Measurements from ENCODE around the gene NR5A1. TPM values are rescaled to one million over a fixed set of nuclear protein-coding genes. Genes with fewer than 3 reads are reported as not detected.

Gene NR5A1
- total RNA-seq, 4 donors from 2014 or later = not detected

DNA sequence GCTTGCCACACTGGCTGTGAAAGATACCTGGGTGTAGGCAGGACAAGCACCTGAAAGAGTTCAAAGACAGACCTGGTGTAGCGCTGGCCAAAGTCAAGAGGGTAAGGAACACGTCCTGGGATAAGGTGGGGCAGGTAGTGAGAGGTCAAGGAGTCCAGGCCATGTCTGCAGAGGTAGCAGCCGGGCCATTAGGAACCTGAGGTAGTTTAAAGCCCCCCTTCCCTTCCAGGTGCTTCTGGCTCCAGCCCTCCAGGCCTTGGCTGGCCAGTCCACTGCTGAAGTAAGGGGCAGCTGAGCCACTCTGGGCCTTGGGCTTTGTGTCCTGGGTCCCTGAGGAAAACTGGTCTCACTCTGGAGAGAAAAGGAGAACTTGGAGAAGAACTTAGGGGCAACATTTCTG lies 13.9 kb upstream of the NR5A1 start:
- Histone ChIP-seq H3K4me3 (no peak overlapping the region), H3K9me3 (no peaks in the 10 kb centered on the region), H3K27ac (no peak overlapping the region), H3K4me1 (no peaks in the 10 kb centered on the region), H3K27me3 (no peaks in the 10 kb centered on the region), H3K36me3 (no peaks in the 10 kb centered on the region)
- intact Hi-C loops (cut with DNase I; ENCODE audit: low total_unique reads) (no loop called here), in situ Hi-C loops (cut with MboI; ENCODE audit: low pct_ligation_motif_present in 1 of 4, low pct_unique_long_range_greater_than_20kb in 1 of 4, low sequenced_read_pairs in 3 of 4) (no loop called here)
- DNase-seq = no peak
- no peak for TF ChIP-seq EP300 (IDR thresholded peaks at IDR 0.05; ENCODE audit: low read depth)
- no peak for TF ChIP-seq POLR2AphosphoS5 (IDR thresholded peaks at IDR 0.05)
- no peak for TF ChIP-seq POLR2A (IDR thresholded peaks at IDR 0.05)
- TF ChIP-seq, protein P1, sequence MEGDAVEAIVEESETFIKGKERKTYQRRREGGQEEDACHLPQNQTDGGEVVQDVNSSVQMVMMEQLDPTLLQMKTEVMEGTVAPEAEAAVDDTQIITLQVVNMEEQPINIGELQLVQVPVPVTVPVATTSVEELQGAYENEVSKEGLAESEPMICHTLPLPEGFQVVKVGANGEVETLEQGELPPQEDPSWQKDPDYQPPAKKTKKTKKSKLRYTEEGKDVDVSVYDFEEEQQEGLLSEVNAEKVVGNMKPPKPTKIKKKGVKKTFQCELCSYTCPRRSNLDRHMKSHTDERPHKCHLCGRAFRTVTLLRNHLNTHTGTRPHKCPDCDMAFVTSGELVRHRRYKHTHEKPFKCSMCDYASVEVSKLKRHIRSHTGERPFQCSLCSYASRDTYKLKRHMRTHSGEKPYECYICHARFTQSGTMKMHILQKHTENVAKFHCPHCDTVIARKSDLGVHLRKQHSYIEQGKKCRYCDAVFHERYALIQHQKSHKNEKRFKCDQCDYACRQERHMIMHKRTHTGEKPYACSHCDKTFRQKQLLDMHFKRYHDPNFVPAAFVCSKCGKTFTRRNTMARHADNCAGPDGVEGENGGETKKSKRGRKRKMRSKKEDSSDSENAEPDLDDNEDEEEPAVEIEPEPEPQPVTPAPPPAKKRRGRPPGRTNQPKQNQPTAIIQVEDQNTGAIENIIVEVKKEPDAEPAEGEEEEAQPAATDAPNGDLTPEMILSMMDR (IDR thresholded peaks at IDR 0.05) = no peak
- 71% methylated on average over 3 of the region's 3 CpGs; no CpG with 5 or more reads in 1 of the 2 donors for WGBS, 2 donors (ENCODE audit: low coverage in 1 of 2)

GRCh38 chr9:124520206-124520596 lies 13.0 kb upstream of the NR5A1 start:
- Histone ChIP-seq H3K36me3 (no peaks in the 10 kb centered on the region), H3K27me3 (no peaks in the 10 kb centered on the region), H3K27ac (peak overlapping the region in 1 of 4 donors; percentile 6), H3K9me3 (no peaks in the 10 kb centered on the region), H3K4me1 (no peaks in the 10 kb centered on the region), H3K4me3 (no peak overlapping the region)
- TF ChIP-seq POLR2AphosphoS5 (IDR thresholded peaks at IDR 0.05) (no peak), POLR2A (IDR thresholded peaks at IDR 0.05) (no peak), EP300 (IDR thresholded peaks at IDR 0.05; ENCODE audit: low read depth) (no peak)
- TF ChIP-seq, protein P1 (IDR thresholded peaks at IDR 0.05) = no peak
- intact Hi-C loops (cut with DNase I; ENCODE audit: low total_unique reads) = no loop called here
- DNase-seq = peak; percentile 24
- 33 to 55% methylated on average over 1 to 7 of the region's 7 CpGs for WGBS, 2 donors (ENCODE audit: low coverage in 1 of 2)
- in situ Hi-C loops (cut with MboI; ENCODE audit: low pct_ligation_motif_present in 1 of 4, low pct_unique_long_range_greater_than_20kb in 1 of 4, low sequenced_read_pairs in 3 of 4) = no loop called here

DNA sequence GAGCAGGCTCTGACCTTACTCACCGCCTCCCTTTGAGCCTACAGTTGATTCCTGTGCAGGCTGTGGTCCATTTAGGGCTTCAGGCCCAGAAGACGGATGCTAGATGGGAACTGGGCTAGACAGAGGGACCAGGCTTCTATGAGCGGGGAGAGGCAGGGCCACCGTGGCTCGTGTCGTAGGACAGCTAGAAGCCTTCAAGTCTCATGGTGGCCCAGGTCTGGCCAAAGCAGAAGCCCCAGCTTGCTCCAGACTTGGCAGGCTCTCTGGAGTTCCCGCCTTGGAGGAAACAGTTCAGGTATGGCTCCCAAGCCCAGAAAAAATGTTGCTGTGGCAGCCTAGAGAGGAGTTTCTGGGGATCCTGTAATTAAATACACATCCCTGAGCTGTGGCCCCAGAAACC lies 10.9 kb upstream of the NR5A1 start:
- no peaks in the 10 kb centered on the region for H3K9me3 ChIP-seq
- intact Hi-C loops (cut with DNase I; ENCODE audit: low total_unique reads) (no loop called here), in situ Hi-C loops (cut with MboI; ENCODE audit: low pct_ligation_motif_present in 1 of 4, low pct_unique_long_range_greater_than_20kb in 1 of 4, low sequenced_read_pairs in 3 of 4) (no loop called here)
- TF ChIP-seq POLR2AphosphoS5 (IDR thresholded peaks at IDR 0.05) = no peak
- TF ChIP-seq POLR2A (IDR thresholded peaks at IDR 0.05) = no peak
- DNase-seq = no peak
- no peak overlapping the region for H3K4me3 ChIP-seq
- no peaks in the 10 kb centered on the region for H3K4me1 ChIP-seq
- peaks cover 4% of the 10 kb centered on the region for H3K27me3 ChIP-seq
- no peaks in the 10 kb centered on the region for H3K36me3 ChIP-seq
- no peak overlapping the region for H3K27ac ChIP-seq
- WGBS, 2 donors (ENCODE audit: low coverage in 1 of 2) = 96 to 100% methylated on average over 3 to 7 of the region's 7 CpGs

DNA sequence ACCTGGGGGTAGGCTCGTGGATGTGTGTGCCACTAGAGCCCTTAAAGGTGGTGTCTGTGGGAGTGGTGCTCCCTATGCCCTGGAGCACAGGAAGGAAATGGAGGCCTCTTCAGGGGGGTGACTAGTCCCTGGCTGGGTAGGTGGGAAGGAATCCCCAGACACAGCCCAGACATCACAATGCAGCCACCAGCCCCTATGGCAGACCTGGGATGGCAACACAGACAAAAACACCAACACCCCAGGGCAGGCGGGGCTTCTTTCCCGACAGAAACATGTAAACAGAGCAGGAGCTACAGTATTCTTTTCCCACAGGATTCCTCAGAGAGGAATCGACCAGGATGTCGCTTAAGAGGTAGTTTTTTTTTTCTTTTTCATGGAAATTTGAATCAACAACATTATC lies 10.4 kb upstream of the NR5A1 start:
- no peak for DNase-seq
- in situ Hi-C loops (cut with MboI; ENCODE audit: low pct_ligation_motif_present in 1 of 4, low pct_unique_long_range_greater_than_20kb in 1 of 4, low sequenced_read_pairs in 3 of 4) = no loop called here
- TF ChIP-seq POLR2A (IDR thresholded peaks at IDR 0.05) = no peak
- TF ChIP-seq, protein P1 (IDR thresholded peaks at IDR 0.05) = no peak
- no peak for TF ChIP-seq EP300 (IDR thresholded peaks at IDR 0.05; ENCODE audit: low read depth)
- TF ChIP-seq POLR2AphosphoS5 (IDR thresholded peaks at IDR 0.05) = no peak
- intact Hi-C loops (cut with DNase I; ENCODE audit: low total_unique reads) = no loop called here
- H3K27ac ChIP-seq = no peak overlapping the region
- H3K9me3 ChIP-seq = no peaks in the 10 kb centered on the region
- no peaks in the 10 kb centered on the region for H3K36me3 ChIP-seq
- H3K4me1 ChIP-seq = no peaks in the 10 kb centered on the region
- peaks cover 4% of the 10 kb centered on the region for H3K27me3 ChIP-seq
- WGBS, 2 donors (ENCODE audit: low coverage in 1 of 2) = 82% methylated on average over 5 of the region's 5 CpGs; no CpG with 5 or more reads in 1 of the 2 donors
- H3K4me3 ChIP-seq = no peak overlapping the region

GRCh38 chr9:124514874-124515273 lies 7.7 kb upstream of the NR5A1 start:
- 85 to 89% methylated on average over 1 to 5 of the region's 5 CpGs for WGBS, 2 donors (ENCODE audit: low coverage in 1 of 2)
- intact Hi-C loops (cut with DNase I; ENCODE audit: low total_unique reads) = no loop called here
- in situ Hi-C loops (cut with MboI; ENCODE audit: low pct_ligation_motif_present in 1 of 4, low pct_unique_long_range_greater_than_20kb in 1 of 4, low sequenced_read_pairs in 3 of 4) = no loop called here

More at GRCh38 chr9:124514874-124515273, 7.7 kb upstream of the NR5A1 start:
- Histone ChIP-seq H3K9me3 (no peaks in the 10 kb centered on the region), H3K4me3 (no peak overlapping the region), H3K27me3 (peaks cover 4% of the 10 kb centered on the region), H3K27ac (no peak overlapping the region), H3K36me3 (no peaks in the 10 kb centered on the region), H3K4me1 (no peaks in the 10 kb centered on the region)
- DNase-seq = no peak
- TF ChIP-seq POLR2AphosphoS5 (IDR thresholded peaks at IDR 0.05) (no peak), POLR2A (IDR thresholded peaks at IDR 0.05) (no peak), EP300 (IDR thresholded peaks at IDR 0.05; ENCODE audit: low read depth) (no peak)
- TF ChIP-seq, protein P1 (IDR thresholded peaks at IDR 0.05) = no peak

Data from transverse colon (tissue), 4 donors.